Erythroblast (primary cell): ENCODE data around the gene OR1M1.

Experiments
- GATA1 ChIP-seq: IDR thresholded peaks from 2 replicates; pipeline ENCODE4 v1.6.1; 2011; ENCODE audit warnings: low read depth, mild to moderate bottlenecking, control low read depth, low read length, moderate library complexity
- POLR2A ChIP-seq: IDR thresholded peaks from 2 replicates; pipeline ENCODE4 v1.6.1; 2011; ENCODE audit warnings: mild to moderate bottlenecking, low read length

DNA sequence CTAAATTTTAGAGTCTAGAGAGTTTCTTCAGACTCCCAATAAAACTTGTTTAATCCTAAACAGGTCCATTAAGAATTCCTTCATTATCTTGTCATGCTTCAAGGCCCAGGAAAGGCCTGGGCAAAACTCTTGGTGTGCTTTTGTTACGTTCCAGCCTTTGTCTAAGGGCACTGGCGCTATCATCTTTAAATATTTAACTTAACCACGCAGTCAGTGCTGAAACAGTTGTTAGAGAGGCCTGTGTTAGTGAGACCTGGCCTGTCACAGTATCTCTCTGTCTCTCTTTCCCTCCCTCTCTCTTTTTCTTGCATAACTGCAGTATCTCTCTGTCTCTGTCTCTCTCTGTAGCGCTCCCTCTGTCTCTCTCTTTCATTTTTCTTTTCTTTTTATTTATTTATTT is 8.2 kb upstream of the OR1M1 start:
- TF ChIP-seq POLR2A = no peak
- TF ChIP-seq GATA1 = no peak
